HCT116 (cell line): ENCODE results near the gene F13A1. TPM values are rescaled to one million over a fixed set of nuclear protein-coding genes. Genes with fewer than 3 reads are reported as not detected.

Experiments
- ATAC-seq: fragments of 200-7000 bp; cut with Tn5 transposase; 2 replicates; pipeline ENCODE4 v1.9.1; 2020; ENCODE audit warnings: mild to moderate bottlenecking, moderate library complexity
- BruUV-seq: library from RNA; stranded (reverse); fragments of 400-500 nt; replicated peaks from 2 replicates; lab custom pipeline; 2021; lab: Mats Ljungman, UMichigan
- CTCF ChIA-PET: fragments of 300-600 bp; sonication (Branson Sonifier 250); formaldehyde crosslinking; loops from one replicate; lab custom pipeline; 2021; ENCODE audit warnings: antibody characterized with exemption; lab: Charles Lee
- POLR2A ChIA-PET: fragments of 300-600, 350-600 bp; sonication (Branson Sonifier 250); formaldehyde crosslinking; loops from one replicate; lab custom pipeline; 2021; ENCODE audit warnings: antibody characterized with exemption; lab: Charles Lee
- RAD21 ChIA-PET, 2 experiments: fragments of 300-600 bp; sonication (Branson Sonifier 250); formaldehyde crosslinking; loops; one replicate each; lab custom pipeline; 2023; ENCODE audit warnings: low total read pairs in 2 of 2; ENCODE audit not compliant: uncharacterized antibody in 2 of 2, unreplicated experiment in 2 of 2, low non-redundant PET in 1 of 2; lab: Charles Lee
- DNase-seq: peaks from one replicate; pipeline ENCODE4 v3.0.0-alpha.2; 2010; ENCODE audit warnings: low read depth, low spot score
- H2AFZ ChIP-seq: fragments of 200-600 bp; shearing (Covaris generic), sonication (generic); 2 replicates; pipeline ENCODE4 v1.6.1; 2017; ENCODE audit warnings: low read depth, mixed run types, mixed read lengths, antibody characterized with exemption, low read length; ENCODE audit not compliant: poor library complexity, severe bottlenecking
- H3K27ac ChIP-seq: 2 replicates; pipeline ENCODE4 v1.5.1; 2012; ENCODE audit warnings: low read depth, low read length
- H3K27me3 ChIP-seq: fragments of 200-600 bp; sonication (generic); 2 replicates; pipeline ENCODE4 v1.6.1; 2016; ENCODE audit warnings: mixed run types, low read length, mixed read lengths; ENCODE audit not compliant: insufficient read depth
- H3K36me3 ChIP-seq, 2 experiments: fragments of 200-500 bp in 1 of 2; fragments of 200-600 bp in 1 of 2; sonication (Bioruptor generic) in 1 of 2; sonication (generic) in 1 of 2; 2 replicates each; pipeline versions ENCODE4 v1.5.1 to v1.6.1; 2014 to 2016; ENCODE audit warnings: low read length in 2 of 2, inconsistent platforms in 1 of 2, mixed read lengths in 1 of 2, mixed run types in 1 of 2; ENCODE audit not compliant: insufficient read depth in 2 of 2, control insufficient read depth in 1 of 2
- H3K4me1 ChIP-seq, 2 experiments: fragments of 200-600 bp in 1 of 2; sonication (generic) in 1 of 2; 2 replicates each; pipeline versions ENCODE4 v1.5.1 to v1.6.1; 2012 to 2017; ENCODE audit warnings: low read length in 2 of 2, inconsistent platforms in 1 of 2, mild to moderate bottlenecking in 1 of 2, mixed read lengths in 1 of 2, mixed run types in 1 of 2, moderate library complexity in 1 of 2; ENCODE audit not compliant: insufficient read depth in 2 of 2, control insufficient read depth in 1 of 2
- H3K4me2 ChIP-seq: fragments of 200-600 bp; sonication (generic); 2 replicates; pipeline ENCODE4 v1.6.1; 2017; ENCODE audit warnings: mixed run types, low read length, mixed read lengths
- H3K4me3 ChIP-seq, 2 experiments: fragments of 200-600 bp in 1 of 2; sonication (generic) in 1 of 2; replicated peaks in 1 of 2; 2 replicates each; pipeline ENCODE4 v1.5.1; 2011 to 2016; ENCODE audit warnings: low read length in 2 of 2, control low read depth in 1 of 2, low read depth in 1 of 2, mild to moderate bottlenecking in 1 of 2, mixed read lengths in 1 of 2, mixed run types in 1 of 2
- H3K79me2 ChIP-seq: fragments of 200-600 bp; sonication (generic); 2 replicates; pipeline ENCODE4 v1.6.1; 2017; ENCODE audit warnings: mild to moderate bottlenecking, mixed run types, low read length, moderate library complexity, mixed read lengths; ENCODE audit not compliant: insufficient read depth
- H3K9ac ChIP-seq: fragments of 200-600 bp; sonication (generic); 2 replicates; pipeline ENCODE4 v1.6.1; 2016; ENCODE audit warnings: low read length, mixed read lengths
- H3K9me2 ChIP-seq: fragments of 200-600 bp; sonication (generic), shearing (Covaris generic); 2 replicates; pipeline ENCODE4 v1.6.1; 2017; ENCODE audit warnings: mixed run types, mild to moderate bottlenecking, moderate library complexity; ENCODE audit not compliant: insufficient read depth
- H3K9me3 ChIP-seq, 2 experiments: fragments of 200-500 bp in 1 of 2; fragments of 200-600 bp in 1 of 2; sonication (Bioruptor generic) in 1 of 2; sonication (generic) in 1 of 2; 2 replicates each; pipeline ENCODE4 v1.6.1; 2014 to 2017; ENCODE audit warnings: low read length in 2 of 2, mixed read lengths in 2 of 2, inconsistent platforms in 1 of 2, low read depth in 1 of 2, mild to moderate bottlenecking in 1 of 2, mixed run types in 1 of 2, moderate library complexity in 1 of 2; ENCODE audit not compliant: control insufficient read depth in 1 of 2, insufficient read depth in 1 of 2
- H4K20me1 ChIP-seq: fragments of 200-600 bp; sonication (generic), shearing (Covaris generic); 2 replicates; pipeline ENCODE4 v1.6.1; 2017; ENCODE audit warnings: mixed run types, mild to moderate bottlenecking, moderate library complexity; ENCODE audit not compliant: insufficient read depth
- CTCF ChIP-seq, 3 experiments: fragments of 200-600 bp in 1 of 3; sonication (generic) in 1 of 3; IDR thresholded peaks in 2 of 3; conservative IDR thresholded peaks in 1 of 3; 2 replicates each; pipeline ENCODE4 v1.5.1; 2012 to 2017; ENCODE audit warnings: low read depth in 2 of 3, low read length in 2 of 3, antibody characterized with exemption in 1 of 3, borderline replicate concordance in 1 of 3, control low read depth in 1 of 3, mild to moderate bottlenecking in 1 of 3, mixed read lengths in 1 of 3, mixed run types in 1 of 3, moderate library complexity in 1 of 3; ENCODE audit not compliant: insufficient read depth in 1 of 3
- ELF1 ChIP-seq: IDR thresholded peaks from 2 replicates; pipeline ENCODE4 v1.6.1; 2012; ENCODE audit warnings: low read depth, borderline replicate concordance
- MAX ChIP-seq: IDR thresholded peaks from 2 replicates; pipeline ENCODE4 v1.6.1; 2012
- REST ChIP-seq: IDR thresholded peaks from 2 replicates; pipeline ENCODE4 v1.6.1; 2012; ENCODE audit warnings: low read depth
- ZBTB33 ChIP-seq: IDR thresholded peaks from 2 replicates; pipeline ENCODE4 v1.6.1; 2011; ENCODE audit warnings: mild to moderate bottlenecking, low read length, moderate library complexity; ENCODE audit not compliant: insufficient replicate concordance; ENCODE audit errors: extremely low read depth
- intact Hi-C: fragments of 100-400 bp; cut with micrococcal nuclease; formaldehyde crosslinking; loops from 2 replicates; pipeline ENCODE4 v1.10.0; 2022
- total RNA-seq: library from RNA; stranded (reverse); gene quantifications from one replicate; pipeline ENCODE4 v1.2.1, GENCODE V29; 2021; ENCODE audit not compliant: unreplicated experiment

Gene F13A1
- total RNA-seq, 1 experiment from 2014 or later = 0.34 TPM

- no peak for TF ChIP-seq REST
- TF ChIP-seq CTCF (IDR thresholded peaks at IDR 0.05 in 2 of 3, conservative IDR thresholded peaks at IDR 0.05 in 1 of 3; ENCODE audit: borderline replicate concordance in 1 of 3, insufficient read depth in 1 of 3, low read depth in 2 of 3, low read length in 2 of 3) = no peak
Measured at GRCh38 chr6:6368684-6369052, 48.2 kb upstream of the F13A1 start (continued).

GRCh38 chr6:6368040-6368683 lies 47.7 kb upstream of the F13A1 start:
- ATAC-seq = no peak
- POLR2A ChIA-PET = no interaction called here
- peaks cover 10% of the 10 kb centered on the region; the same call in 1 of the 2 replicates for H3K27me3 ChIP-seq
- no peaks in the 10 kb centered on the region for H3K36me3 ChIP-seq
- no TSS peak for BruUV-seq
- H3K4me1 ChIP-seq = no peaks in the 10 kb centered on the region
- H3K79me2 ChIP-seq = no peaks in the 10 kb centered on the region
- CTCF ChIA-PET = no interaction called here
- no peak overlapping the region for H3K27ac ChIP-seq
- H3K9ac ChIP-seq = no peak overlapping the region
- no peak for DNase-seq
- intact Hi-C loops = no loop called here
- H3K9me2 ChIP-seq = no peaks in the 10 kb centered on the region
- RAD21 ChIA-PET = no interaction called here
- no peak overlapping the region for H3K4me2 ChIP-seq
- H3K4me3 ChIP-seq = no peak overlapping the region
- TF ChIP-seq ELF1 (no peak), ZBTB33 (no peak), MAX (no peak)
- H4K20me1 ChIP-seq = no peaks in the 10 kb centered on the region
- H3K9me3 ChIP-seq = no peaks in the 10 kb centered on the region
- no peak overlapping the region for H2AFZ ChIP-seq
